ENCODE data around the gene RIBC2. TPM values are rescaled to one million over a fixed set of nuclear protein-coding genes. Genes with fewer than 3 reads are reported as not detected.

RIBC2 gene
- total and polyA plus RNA-seq, 3 experiments from 2014 or later, result 0.47 to 10.4 (median 9.6) TPM

DNA sequence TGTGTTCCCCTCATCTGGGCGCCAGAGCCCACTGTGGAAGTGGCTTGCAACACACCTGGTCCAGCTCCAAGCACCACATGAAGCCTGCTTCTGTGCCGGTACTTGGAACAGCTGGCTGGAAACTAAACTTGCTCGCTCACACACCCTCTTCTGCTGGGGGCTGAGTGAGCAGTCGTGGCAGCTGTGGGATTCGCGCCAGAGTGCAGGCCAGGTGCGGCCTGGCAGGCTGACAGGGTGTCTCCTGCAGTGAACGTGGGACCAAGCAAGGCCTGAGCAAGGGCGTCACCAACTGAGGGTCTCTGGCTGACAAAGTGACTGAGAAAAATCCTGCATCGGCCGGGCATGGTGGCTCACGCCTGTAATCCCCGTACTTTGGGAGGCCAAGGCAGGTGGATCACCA, 15.3 kb upstream of the RIBC2 start:
- Histone ChIP-seq H3K27ac (ENCODE audit: low read depth, low read length) (no peak overlapping the region), H3K9me3 (ENCODE audit: low read length) (no peaks in the 10 kb centered on the region), H3K4me3 (ENCODE audit: low read length) (no peak overlapping the region), H3K4me1 (ENCODE audit: insufficient read depth, low read length) (no peaks in the 10 kb centered on the region), H3K36me3 (ENCODE audit: insufficient read depth, low read length) (no peaks in the 10 kb centered on the region), H3K27me3 (ENCODE audit: insufficient read depth, low read length, poor library complexity, severe bottlenecking) (peaks cover 4% of the 10 kb centered on the region)
- no peaks in the 10 kb centered on the region for H3K9me3 Mint-ChIP-seq
- POLR2A ChIA-PET, result no interaction called here
- CTCF ChIA-PET, result interaction anchor here (1.2 kb wide), 1 partner anchor 15 kb away, joined by 3 read pairs; no protein-coding TSS in a partner anchor
- H3K4me3 Mint-ChIP-seq, result no peak overlapping the region
- no peak for DNase-seq
- H3K36me3 Mint-ChIP-seq, result no peaks in the 10 kb centered on the region
- no peaks in the 10 kb centered on the region for H3K4me1 Mint-ChIP-seq
- H3K27me3 Mint-ChIP-seq, result peaks cover 4 to 5% of the 10 kb centered on the region in 2 donors
- H3K27ac Mint-ChIP-seq, result no peak overlapping the region

DNA sequence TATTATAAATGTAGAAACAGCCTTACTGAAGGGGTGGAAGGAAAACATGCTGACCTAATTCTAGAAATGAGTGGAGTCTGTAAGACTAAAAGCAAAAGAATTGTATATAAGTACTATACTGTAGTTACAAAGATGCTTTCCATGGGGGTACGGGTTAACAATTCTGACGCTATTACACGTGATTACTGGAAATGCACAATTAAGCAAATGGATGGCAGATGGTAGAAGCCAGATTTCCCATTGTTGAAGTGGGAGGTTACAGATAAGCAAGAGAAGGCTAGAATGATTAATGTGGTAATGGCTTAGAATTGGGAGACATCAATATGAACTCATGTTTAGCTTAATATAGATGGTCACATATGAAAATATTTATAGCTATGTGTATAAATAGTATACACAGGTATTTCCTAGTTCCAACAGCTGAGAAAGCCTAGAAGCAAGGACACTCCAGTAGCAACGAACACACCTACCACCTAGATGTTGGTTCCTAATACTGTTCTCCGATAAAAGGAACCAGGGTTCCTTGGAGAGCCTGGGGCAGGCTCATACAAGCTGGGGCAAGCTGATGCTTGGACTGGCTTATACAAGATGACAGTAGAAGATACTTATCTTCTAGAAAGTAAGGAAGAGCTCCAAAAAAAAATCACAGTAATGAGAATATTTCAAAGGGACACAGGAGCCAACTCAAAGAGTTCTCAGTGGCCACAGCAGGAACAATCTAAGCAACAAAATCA, 13.6 kb upstream of the RIBC2 start:
- Mint-ChIP-seq H3K36me3 (no peaks in the 10 kb centered on the region), H3K4me3 (no peak overlapping the region), H3K9me3 (no peaks in the 10 kb centered on the region), H3K27me3 (peaks cover 4 to 5% of the 10 kb centered on the region in 2 donors), H3K4me1 (no peaks in the 10 kb centered on the region), H3K27ac (no peak overlapping the region)
- no peaks in the 10 kb centered on the region for H3K9me3 ChIP-seq (ENCODE audit: low read length)
- H3K27ac ChIP-seq (ENCODE audit: low read depth, low read length), result no peak overlapping the region
- no peak for DNase-seq
- CTCF ChIA-PET, result no interaction called here
- no peaks in the 10 kb centered on the region for H3K4me1 ChIP-seq (ENCODE audit: insufficient read depth, low read length)
- no peaks in the 10 kb centered on the region for H3K36me3 ChIP-seq (ENCODE audit: insufficient read depth, low read length)
- peaks cover 4% of the 10 kb centered on the region for H3K27me3 ChIP-seq (ENCODE audit: insufficient read depth, low read length, poor library complexity, severe bottlenecking)
- no peak overlapping the region for H3K4me3 ChIP-seq (ENCODE audit: low read length)
- POLR2A ChIA-PET, result no interaction called here

DNA sequence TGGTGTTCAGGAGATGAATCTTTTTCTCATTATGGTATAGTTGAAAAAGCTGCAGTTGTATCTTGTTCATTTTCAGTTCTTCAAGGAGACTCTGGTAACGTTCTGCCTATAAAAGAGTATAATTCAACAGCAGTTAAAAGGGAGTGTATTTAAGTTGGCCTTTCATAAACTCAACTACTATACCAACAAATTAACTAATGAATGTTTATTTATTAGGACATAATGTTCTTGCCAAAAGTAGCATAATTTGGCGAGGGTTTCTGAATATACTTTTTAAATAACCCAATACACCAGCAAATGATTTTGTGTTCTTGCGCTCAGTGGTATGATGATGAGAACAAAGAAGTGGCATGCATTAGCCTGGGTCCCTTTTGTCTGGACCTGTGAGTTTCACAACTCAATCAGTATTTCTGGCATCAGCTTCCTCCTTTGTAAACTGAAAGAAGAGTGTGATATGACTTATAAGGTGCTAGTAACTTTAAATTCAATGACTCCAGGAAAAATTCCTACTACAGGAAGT, 11.0 kb upstream of the RIBC2 start:
- H3K4me1 Mint-ChIP-seq, result no peaks in the 10 kb centered on the region
- POLR2A ChIA-PET, result no interaction called here
- H3K9me3 Mint-ChIP-seq, result no peaks in the 10 kb centered on the region
- H3K4me3 ChIP-seq (ENCODE audit: low read length), result no peak overlapping the region
- no peaks in the 10 kb centered on the region for H3K4me1 ChIP-seq (ENCODE audit: insufficient read depth, low read length)
- CTCF ChIA-PET, result no interaction called here
- H3K36me3 ChIP-seq (ENCODE audit: insufficient read depth, low read length), result no peaks in the 10 kb centered on the region
- no peak overlapping the region for H3K27ac Mint-ChIP-seq
- peaks cover 4% of the 10 kb centered on the region for H3K27me3 ChIP-seq (ENCODE audit: insufficient read depth, low read length, poor library complexity, severe bottlenecking)
- H3K27me3 Mint-ChIP-seq, result peaks cover 4% of the 10 kb centered on the region in 2 donors
- no peak overlapping the region for H3K4me3 Mint-ChIP-seq
- DNase-seq, result no peak
- no peak overlapping the region for H3K27ac ChIP-seq (ENCODE audit: low read depth, low read length)
- peaks cover 0 to 1% (median 0%) of the 10 kb centered on the region in 3 donors for H3K36me3 Mint-ChIP-seq
- H3K9me3 ChIP-seq (ENCODE audit: low read length), result no peaks in the 10 kb centered on the region

DNA sequence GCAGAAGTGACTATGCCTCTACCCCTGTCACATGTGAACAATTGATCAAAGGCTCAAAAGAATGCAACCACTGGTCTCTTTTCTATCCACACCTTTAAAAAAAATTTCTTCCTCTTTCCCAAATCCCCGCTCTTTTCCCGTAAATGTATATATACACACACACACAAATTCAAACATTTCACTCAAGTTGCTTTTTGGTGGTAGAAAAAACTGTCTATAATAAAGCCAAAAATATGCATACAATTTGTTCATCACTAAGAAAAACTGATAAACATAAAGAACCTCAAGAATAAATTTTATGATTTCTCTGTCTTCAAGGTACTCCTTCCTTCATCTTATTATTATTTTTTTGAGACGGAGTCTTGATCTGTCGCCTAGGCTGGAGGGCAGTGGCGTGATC, 5.7 kb upstream of the RIBC2 start:
- Mint-ChIP-seq H3K36me3 (peaks cover 0 to 6% (median 0%) of the 10 kb centered on the region in 3 donors), H3K27me3 (peaks cover 0 to 2% of the 10 kb centered on the region in 2 donors)
- no peaks in the 10 kb centered on the region for H3K27me3 ChIP-seq (ENCODE audit: insufficient read depth, low read length, poor library complexity, severe bottlenecking)

DNA sequence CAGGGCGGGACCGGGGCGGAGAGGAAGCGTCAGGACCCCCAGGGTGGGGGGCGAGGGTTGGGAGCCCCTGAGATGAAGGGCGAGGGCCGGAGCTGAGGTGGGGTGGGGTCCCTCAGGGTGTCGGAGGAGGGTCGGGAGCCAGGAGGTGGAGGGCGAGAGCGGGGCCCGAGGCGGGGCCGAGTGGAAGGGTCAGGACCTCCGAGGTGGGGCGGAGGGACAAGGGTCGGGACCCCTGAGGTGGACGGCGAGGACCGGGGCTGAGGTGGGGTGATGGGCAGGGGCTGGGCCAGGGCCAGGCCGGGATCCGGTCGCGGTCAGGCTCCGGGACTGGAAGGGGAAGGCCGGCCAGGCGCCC, 503 bp upstream of the RIBC2 start:
- peaks cover 9% of the 10 kb centered on the region for H3K4me1 ChIP-seq (ENCODE audit: insufficient read depth, low read length)
- H3K27me3 ChIP-seq (ENCODE audit: insufficient read depth, low read length, poor library complexity, severe bottlenecking), result no peaks in the 10 kb centered on the region
- Mint-ChIP-seq H3K27ac (no peak overlapping the region), H3K4me1 (peaks cover 0 to 13% (median 9%) of the 10 kb centered on the region in 3 donors), H3K27me3 (peaks cover 0 to 2% of the 10 kb centered on the region in 2 donors), H3K9me3 (peaks cover 0 to 6% (median 0%) of the 10 kb centered on the region in 5 donors), H3K36me3 (no peaks in the 10 kb centered on the region), H3K4me3 (peak overlapping the region in 3 of 7 donors; percentile 59 to 79 (median 63))
- POLR2A ChIA-PET, result no interaction called here
- H3K9me3 ChIP-seq (ENCODE audit: low read length), result no peaks in the 10 kb centered on the region
- CTCF ChIA-PET, result interaction anchor here (1.0 kb wide), 1 partner anchor 20 kb away, joined by 4 read pairs; no protein-coding TSS in a partner anchor
- peak overlapping the region; percentile 70 for H3K4me3 ChIP-seq (ENCODE audit: low read length)
- DNase-seq, result no peak
- H3K27ac ChIP-seq (ENCODE audit: low read depth, low read length), result no peak overlapping the region
- no peaks in the 10 kb centered on the region for H3K36me3 ChIP-seq (ENCODE audit: insufficient read depth, low read length)

More for the DNA sequence above, 5.7 kb upstream of the RIBC2 start:
- ChIA-PET CTCF (interaction anchor here (1.0 kb wide), 1 partner anchor 11 kb away, joined by 3 read pairs; no protein-coding TSS in a partner anchor), POLR2A (no interaction called here)
- H3K27ac Mint-ChIP-seq, result no peak overlapping the region
- DNase-seq, result no peak
- peaks cover 0 to 6% (median 3%) of the 10 kb centered on the region in 5 donors for H3K9me3 Mint-ChIP-seq
- Histone ChIP-seq H3K9me3 (ENCODE audit: low read length) (no peaks in the 10 kb centered on the region), H3K27ac (ENCODE audit: low read depth, low read length) (no peak overlapping the region), H3K36me3 (ENCODE audit: insufficient read depth, low read length) (no peaks in the 10 kb centered on the region), H3K4me1 (ENCODE audit: insufficient read depth, low read length) (peaks cover 3% of the 10 kb centered on the region), H3K4me3 (ENCODE audit: low read length) (no peak overlapping the region)
- H3K4me3 Mint-ChIP-seq, result no peak overlapping the region
- peaks cover 0 to 3% (median 0%) of the 10 kb centered on the region in 3 donors for H3K4me1 Mint-ChIP-seq

DNA sequence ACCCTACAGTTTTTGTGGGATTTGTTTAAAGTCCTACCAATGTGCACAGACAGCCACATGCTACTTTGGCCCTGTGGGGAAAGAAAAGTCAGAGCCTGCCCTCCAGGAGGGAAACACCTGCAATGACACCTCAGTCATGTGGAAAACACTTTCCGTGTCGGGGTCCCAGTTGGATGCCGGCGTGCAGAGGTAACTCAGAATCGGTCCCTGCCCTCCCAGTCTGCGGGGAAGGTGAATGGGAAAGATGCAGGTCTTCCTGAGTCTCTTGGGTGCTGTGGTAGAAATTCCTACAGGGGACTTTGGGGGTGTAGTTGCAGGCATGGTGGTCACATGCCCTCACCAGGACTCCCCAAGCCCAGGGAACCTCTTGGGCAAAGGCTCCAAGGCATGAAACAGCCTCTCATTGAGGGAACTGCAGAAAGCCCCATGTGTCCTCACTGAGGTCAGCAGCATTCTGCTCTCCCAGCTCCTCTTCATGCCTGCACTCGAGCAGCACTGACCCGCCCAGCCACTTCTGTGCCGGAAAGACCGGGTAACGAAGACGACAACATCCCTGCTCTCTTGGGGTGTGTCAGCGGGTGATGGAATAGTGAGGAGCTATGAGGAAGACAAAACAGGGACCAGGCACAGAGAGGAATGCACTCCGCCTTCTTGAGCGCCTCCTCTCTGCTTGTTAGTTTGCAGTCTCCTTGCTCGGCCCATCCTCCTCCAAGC, 4.7 kb downstream of the RIBC2 start:
- H3K9me3 ChIP-seq (ENCODE audit: low read length), result no peaks in the 10 kb centered on the region
- H3K27ac ChIP-seq (ENCODE audit: low read depth, low read length), result no peak overlapping the region
- H3K4me3 Mint-ChIP-seq, result no peak overlapping the region
- H3K27me3 Mint-ChIP-seq, result no peaks in the 10 kb centered on the region
- no peak overlapping the region for H3K4me3 ChIP-seq (ENCODE audit: low read length)
- H3K4me1 Mint-ChIP-seq, result peaks cover 0 to 9% (median 9%) of the 10 kb centered on the region in 3 donors
- peak overlapping the region in 1 of 8 donors; percentile 23 for H3K27ac Mint-ChIP-seq
- ChIA-PET POLR2A (no interaction called here), CTCF (no interaction called here)
- no peaks in the 10 kb centered on the region for H3K36me3 Mint-ChIP-seq
- H3K9me3 Mint-ChIP-seq, result no peaks in the 10 kb centered on the region
- no peaks in the 10 kb centered on the region for H3K36me3 ChIP-seq (ENCODE audit: insufficient read depth, low read length)
- H3K4me1 ChIP-seq (ENCODE audit: insufficient read depth, low read length), result peaks cover 4% of the 10 kb centered on the region
- DNase-seq, result no peak
- H3K27me3 ChIP-seq (ENCODE audit: insufficient read depth, low read length, poor library complexity, severe bottlenecking), result no peaks in the 10 kb centered on the region

DNA sequence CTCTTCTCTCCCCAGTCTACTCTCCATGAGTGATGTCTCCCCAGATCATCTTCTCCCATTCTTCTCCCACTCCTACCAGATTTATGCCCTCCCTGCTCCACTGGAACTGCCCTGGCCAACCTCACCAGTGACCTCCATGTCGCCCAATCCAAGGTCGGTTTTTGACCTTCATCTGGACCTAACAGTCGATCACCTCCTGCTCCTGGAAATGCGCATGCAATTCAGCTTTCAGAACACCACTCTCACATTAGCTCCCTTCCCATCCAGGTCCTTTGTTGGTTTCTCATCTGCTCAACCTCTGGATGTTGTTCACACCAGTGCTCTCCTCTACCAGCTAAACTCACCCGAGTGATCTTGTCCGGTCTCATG, 5.3 kb downstream of the RIBC2 start:
- ChIA-PET POLR2A (no interaction called here), CTCF (no interaction called here)
- H3K27me3 Mint-ChIP-seq, result no peaks in the 10 kb centered on the region

DNA sequence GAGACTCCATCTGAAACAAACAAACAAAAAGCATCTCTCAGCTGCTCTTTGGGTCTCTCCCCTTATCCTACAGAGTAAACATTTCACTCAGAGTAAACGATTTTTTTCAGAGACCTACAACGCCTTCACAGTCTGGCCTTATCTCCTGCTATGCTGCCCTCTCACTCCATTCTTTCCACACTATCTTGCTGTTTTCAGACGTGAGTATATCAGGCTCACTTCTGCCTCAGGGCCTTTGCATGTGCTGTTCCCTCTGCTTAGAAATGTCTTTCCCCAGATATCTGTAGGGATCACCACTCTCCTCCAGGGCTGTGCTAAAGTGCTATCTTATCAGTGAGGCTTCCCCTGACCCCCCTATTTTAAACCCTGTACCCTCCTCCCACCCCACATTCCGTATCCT, 6.5 kb downstream of the RIBC2 start:
- Mint-ChIP-seq H3K27me3 (no peaks in the 10 kb centered on the region), H3K4me1 (no peaks in the 10 kb centered on the region), H3K9me3 (no peaks in the 10 kb centered on the region), H3K27ac (no peak overlapping the region), H3K36me3 (no peaks in the 10 kb centered on the region), H3K4me3 (no peak overlapping the region)
- DNase-seq, result no peak
- no peaks in the 10 kb centered on the region for H3K27me3 ChIP-seq (ENCODE audit: insufficient read depth, low read length, poor library complexity, severe bottlenecking)
- H3K4me3 ChIP-seq (ENCODE audit: low read length), result no peak overlapping the region
- H3K9me3 ChIP-seq (ENCODE audit: low read length), result no peaks in the 10 kb centered on the region
- H3K36me3 ChIP-seq (ENCODE audit: insufficient read depth, low read length), result no peaks in the 10 kb centered on the region
- no peaks in the 10 kb centered on the region for H3K4me1 ChIP-seq (ENCODE audit: insufficient read depth, low read length)
- ChIA-PET POLR2A (no interaction called here), CTCF (no interaction called here)
- no peak overlapping the region for H3K27ac ChIP-seq (ENCODE audit: low read depth, low read length)

More for the DNA sequence above, 5.3 kb downstream of the RIBC2 start:
- no peaks in the 10 kb centered on the region for H3K27me3 ChIP-seq (ENCODE audit: insufficient read depth, low read length, poor library complexity, severe bottlenecking)
- H3K36me3 Mint-ChIP-seq, result no peaks in the 10 kb centered on the region
- H3K4me1 Mint-ChIP-seq, result peaks cover 0 to 5% (median 4%) of the 10 kb centered on the region in 3 donors
- peak overlapping the region in 1 of 8 donors; percentile 23 for H3K27ac Mint-ChIP-seq
- no peaks in the 10 kb centered on the region for H3K9me3 Mint-ChIP-seq
- no peaks in the 10 kb centered on the region for H3K36me3 ChIP-seq (ENCODE audit: insufficient read depth, low read length)
- no peak overlapping the region for H3K4me3 Mint-ChIP-seq
- H3K27ac ChIP-seq (ENCODE audit: low read depth, low read length), result no peak overlapping the region
- no peaks in the 10 kb centered on the region for H3K9me3 ChIP-seq (ENCODE audit: low read length)
- H3K4me3 ChIP-seq (ENCODE audit: low read length), result no peak overlapping the region
- DNase-seq, result no peak
- H3K4me1 ChIP-seq (ENCODE audit: insufficient read depth, low read length), result peaks cover 2% of the 10 kb centered on the region
